ENCODE measurements around the gene ARL14EP.

Gene ARL14EP

GRCh38 chr11:30357872-30358271 is 35.0 kb downstream of the ARL14EP start:
- Histone ChIP-seq H3K36me3 (ENCODE audit: insufficient read depth, low read length) (no peaks in the 10 kb centered on the region), H3K9me3 (ENCODE audit: low read depth, low read length) (no peaks in the 10 kb centered on the region), H3K4me3 (no peak overlapping the region), H3K27ac (no peak overlapping the region), H3K9ac (ENCODE audit: insufficient read length) (no peak overlapping the region)
- no peak for TF ChIP-seq EZH2 (IDR thresholded peaks at IDR 0.05)
- no peak for TF ChIP-seq FOXP2 (optimal IDR thresholded peaks at IDR 0.05; ENCODE audit: control extremely low read depth, extremely low read length, insufficient read depth)
- TF ChIP-seq POLR2AphosphoS5 (IDR thresholded peaks at IDR 0.05; ENCODE audit: borderline replicate concordance, low read depth, low read length), result no peak
- no peak for DNase-seq (ENCODE audit: low read depth, low spot score)

GRCh38 chr11:30358536-30358935 is 35.6 kb downstream of the ARL14EP start:
- no peak overlapping the region for H3K4me3 ChIP-seq
- no peak overlapping the region for H3K27ac ChIP-seq
- H3K9me3 ChIP-seq (ENCODE audit: low read depth, low read length), result no peaks in the 10 kb centered on the region
- no peaks in the 10 kb centered on the region for H3K36me3 ChIP-seq (ENCODE audit: insufficient read depth, low read length)
- DNase-seq (ENCODE audit: low read depth, low spot score), result no peak
- no peak for TF ChIP-seq FOXP2 (optimal IDR thresholded peaks at IDR 0.05; ENCODE audit: control extremely low read depth, extremely low read length, insufficient read depth)
- TF ChIP-seq POLR2AphosphoS5 (IDR thresholded peaks at IDR 0.05; ENCODE audit: borderline replicate concordance, low read depth, low read length), result no peak
- no peak for TF ChIP-seq EZH2 (IDR thresholded peaks at IDR 0.05)
- no peak overlapping the region for H3K9ac ChIP-seq (ENCODE audit: insufficient read length)

GRCh38 chr11:30360741-30361140 is 37.8 kb downstream of the ARL14EP start:
- TF ChIP-seq POLR2AphosphoS5 (IDR thresholded peaks at IDR 0.05; ENCODE audit: borderline replicate concordance, low read depth, low read length), result no peak
- TF ChIP-seq EZH2 (IDR thresholded peaks at IDR 0.05), result no peak
- no peak for TF ChIP-seq FOXP2 (optimal IDR thresholded peaks at IDR 0.05; ENCODE audit: control extremely low read depth, extremely low read length, insufficient read depth)
- H3K4me3 ChIP-seq, result no peak overlapping the region
- H3K9ac ChIP-seq (ENCODE audit: insufficient read length), result no peak overlapping the region
- no peak overlapping the region for H3K27ac ChIP-seq
- no peaks in the 10 kb centered on the region for H3K9me3 ChIP-seq (ENCODE audit: low read depth, low read length)
- H3K36me3 ChIP-seq (ENCODE audit: insufficient read depth, low read length), result no peaks in the 10 kb centered on the region
- DNase-seq (ENCODE audit: low read depth, low spot score), result no peak

- H3K4me3 ChIP-seq, result no peak overlapping the region
- H3K9me3 ChIP-seq (ENCODE audit: low read depth, low read length), result no peaks in the 10 kb centered on the region
- H3K27ac ChIP-seq, result no peak overlapping the region
- TF ChIP-seq FOXP2 (optimal IDR thresholded peaks at IDR 0.05; ENCODE audit: control extremely low read depth, extremely low read length, insufficient read depth) (no peak), EZH2 (IDR thresholded peaks at IDR 0.05) (no peak), POLR2AphosphoS5 (IDR thresholded peaks at IDR 0.05; ENCODE audit: borderline replicate concordance, low read depth, low read length) (no peak)
- no peak for DNase-seq (ENCODE audit: low read depth, low spot score)
- H3K9ac ChIP-seq (ENCODE audit: insufficient read length), result no peak overlapping the region
- no peaks in the 10 kb centered on the region for H3K36me3 ChIP-seq (ENCODE audit: insufficient read depth, low read length)
Measured at GRCh38 chr11:30364139-30364836, 41.4 kb downstream of the ARL14EP start.

GRCh38 chr11:30364837-30365482 is 42.1 kb downstream of the ARL14EP start:
- Histone ChIP-seq H3K27ac (no peak overlapping the region), H3K9ac (ENCODE audit: insufficient read length) (no peak overlapping the region)

GRCh38 chr11:30365793-30366517 is 43.1 kb downstream of the ARL14EP start:
- H3K27ac ChIP-seq, result no peak overlapping the region
- TF ChIP-seq EZH2 (IDR thresholded peaks at IDR 0.05) (no peak), POLR2AphosphoS5 (IDR thresholded peaks at IDR 0.05; ENCODE audit: borderline replicate concordance, low read depth, low read length) (no peak), FOXP2 (optimal IDR thresholded peaks at IDR 0.05; ENCODE audit: control extremely low read depth, extremely low read length, insufficient read depth) (no peak)
- no peak overlapping the region for H3K9ac ChIP-seq (ENCODE audit: insufficient read length)
- no peak for DNase-seq (ENCODE audit: low read depth, low spot score)
- no peaks in the 10 kb centered on the region for H3K36me3 ChIP-seq (ENCODE audit: insufficient read depth, low read length)
- no peak overlapping the region for H3K4me3 ChIP-seq
- no peaks in the 10 kb centered on the region for H3K9me3 ChIP-seq (ENCODE audit: low read depth, low read length)

More at GRCh38 chr11:30364837-30365482, 42.1 kb downstream of the ARL14EP start:
- H3K36me3 ChIP-seq (ENCODE audit: insufficient read depth, low read length), result no peaks in the 10 kb centered on the region
- DNase-seq (ENCODE audit: low read depth, low spot score), result no peak
- no peak overlapping the region for H3K4me3 ChIP-seq
- TF ChIP-seq POLR2AphosphoS5 (IDR thresholded peaks at IDR 0.05; ENCODE audit: borderline replicate concordance, low read depth, low read length) (no peak), EZH2 (IDR thresholded peaks at IDR 0.05) (no peak), FOXP2 (optimal IDR thresholded peaks at IDR 0.05; ENCODE audit: control extremely low read depth, extremely low read length, insufficient read depth) (no peak)
- no peaks in the 10 kb centered on the region for H3K9me3 ChIP-seq (ENCODE audit: low read depth, low read length)

- H3K9me3 ChIP-seq (ENCODE audit: low read depth, low read length), result no peaks in the 10 kb centered on the region
- DNase-seq (ENCODE audit: low read depth, low spot score), result no peak
- H3K9ac ChIP-seq (ENCODE audit: insufficient read length), result no peak overlapping the region
- H3K27ac ChIP-seq, result no peak overlapping the region
- no peak for TF ChIP-seq POLR2AphosphoS5 (IDR thresholded peaks at IDR 0.05; ENCODE audit: borderline replicate concordance, low read depth, low read length)
- no peak for TF ChIP-seq EZH2 (IDR thresholded peaks at IDR 0.05)
- no peak for TF ChIP-seq FOXP2 (optimal IDR thresholded peaks at IDR 0.05; ENCODE audit: control extremely low read depth, extremely low read length, insufficient read depth)
- no peak overlapping the region for H3K4me3 ChIP-seq
- H3K36me3 ChIP-seq (ENCODE audit: insufficient read depth, low read length), result no peaks in the 10 kb centered on the region
Measured at GRCh38 chr11:30368394-30368793, 45.5 kb downstream of the ARL14EP start.

- no peak for TF ChIP-seq EZH2 (IDR thresholded peaks at IDR 0.05)
- no peak for TF ChIP-seq POLR2AphosphoS5 (IDR thresholded peaks at IDR 0.05; ENCODE audit: borderline replicate concordance, low read depth, low read length)
- no peak for TF ChIP-seq FOXP2 (optimal IDR thresholded peaks at IDR 0.05; ENCODE audit: control extremely low read depth, extremely low read length, insufficient read depth)
- Histone ChIP-seq H3K9ac (ENCODE audit: insufficient read length) (no peak overlapping the region), H3K36me3 (ENCODE audit: insufficient read depth, low read length) (no peaks in the 10 kb centered on the region), H3K27ac (no peak overlapping the region), H3K9me3 (ENCODE audit: low read depth, low read length) (no peaks in the 10 kb centered on the region), H3K4me3 (no peak overlapping the region)
- no peak for DNase-seq (ENCODE audit: low read depth, low spot score)
Measured at GRCh38 chr11:30370164-30370563, 47.3 kb downstream of the ARL14EP start.

Measured in SK-N-MC (cell line).